Upper lobe of left lung (tissue), 6 donors: ENCODE data around the gene ENO3. TPM values are rescaled to one million over a fixed set of nuclear protein-coding genes. Genes with fewer than 3 reads are reported as not detected.
"Not testable (repeated sequence)": the region's sequence is repeated elsewhere in the genome, so short reads cannot be mapped to it uniquely, and the experiment has no call there.

Experiments used
- ATAC-seq, 2 donors: fragments of 200-7000 bp; cut with Tn5 transposase; one replicate each; pipeline ENCODE4 v1.9.1; 2022; ENCODE audit warnings: mild to moderate bottlenecking in 2 of 2, moderate library complexity in 2 of 2; ENCODE audit not compliant: low FRiP score in 2 of 2
- DNase-seq, 2 donors: peaks; one replicate each; pipeline ENCODE4 v3.0.0-alpha.2; 2019 to 2020
- H3K27ac ChIP-seq, 4 donors: fragments of 200-600 bp; sonication (generic); one replicate each; pipeline ENCODE4 v1.5.1; 2016 to 2019
- H3K27me3 ChIP-seq, 4 donors: fragments of 200-600 bp; sonication (generic); one replicate each; pipeline ENCODE4 v1.5.1; 2017 to 2019
- H3K36me3 ChIP-seq, 4 donors: fragments of 200-600 bp; sonication (generic); one replicate each; pipeline ENCODE4 v1.5.1; 2016 to 2019
- H3K4me1 ChIP-seq, 4 donors: fragments of 200-600 bp; sonication (generic); one replicate each; pipeline ENCODE4 v1.5.1; 2018 to 2019
- H3K4me3 ChIP-seq, 4 donors: fragments of 200-600 bp; sonication (generic); one replicate each; pipeline ENCODE4 v1.5.1; 2017 to 2019; ENCODE audit warnings: mild to moderate bottlenecking in 2 of 4, moderate library complexity in 1 of 4
- H3K9me3 ChIP-seq, 4 donors: fragments of 200-600 bp; sonication (generic); one replicate each; pipeline ENCODE4 v1.5.1; 2018 to 2019
- CTCF ChIP-seq, 6 experiments: fragments of 450-650 bp in 4 of 6; fragments of 200-600 bp in 2 of 6; sonication (generic) in 2 of 6; IDR thresholded peaks; one replicate each; pipeline ENCODE4 v1.5.1; 2016 to 2019; ENCODE audit warnings: antibody characterized with exemption in 6 of 6
- EP300 ChIP-seq, 4 donors: sonication (generic); formaldehyde crosslinking; IDR thresholded peaks; one replicate each; pipeline ENCODE4 v1.5.1; 2017; ENCODE audit warnings: antibody characterized with exemption in 4 of 4, control low read depth in 2 of 4
- POLR2A ChIP-seq, 4 donors: fragments of 450-650 bp; IDR thresholded peaks; one replicate each; pipeline ENCODE4 v1.5.1; 2016 to 2017; ENCODE audit warnings: antibody characterized with exemption in 4 of 4, mild to moderate bottlenecking in 2 of 4
- POLR2AphosphoS5 ChIP-seq, 2 donors: sonication (generic); formaldehyde crosslinking; IDR thresholded peaks; one replicate each; pipeline ENCODE4 v1.5.1; 2017; ENCODE audit warnings: antibody characterized with exemption in 2 of 2
- WGBS, 2 donors: methylation state at CpG; one replicate each; pipeline ENCODE4 v1.1.5; 2017 to 2018; 5-methylcytosine and 5-hydroxymethylcytosine counted together
- total RNA-seq, 6 donors: library from RNA; depleted of rRNA in 4 of 6; stranded (reverse); fragments of >200 nt in 4 of 6; gene quantifications; one replicate each; pipeline versions ENCODE4 v1.1.0 to v1.2.1, GENCODE V29; 2016 to 2021
- donor health status: DM: no; HTN: no; CAD: no; lungs with moderate emphysema.
- donor health status: DM: no; HTN: yes; CAD: no; lungs with severe emphysema.

Gene ENO3
- total RNA-seq, 6 donors from 2014 or later = 4.3 to 49.2 (median 10.6) TPM

DNA sequence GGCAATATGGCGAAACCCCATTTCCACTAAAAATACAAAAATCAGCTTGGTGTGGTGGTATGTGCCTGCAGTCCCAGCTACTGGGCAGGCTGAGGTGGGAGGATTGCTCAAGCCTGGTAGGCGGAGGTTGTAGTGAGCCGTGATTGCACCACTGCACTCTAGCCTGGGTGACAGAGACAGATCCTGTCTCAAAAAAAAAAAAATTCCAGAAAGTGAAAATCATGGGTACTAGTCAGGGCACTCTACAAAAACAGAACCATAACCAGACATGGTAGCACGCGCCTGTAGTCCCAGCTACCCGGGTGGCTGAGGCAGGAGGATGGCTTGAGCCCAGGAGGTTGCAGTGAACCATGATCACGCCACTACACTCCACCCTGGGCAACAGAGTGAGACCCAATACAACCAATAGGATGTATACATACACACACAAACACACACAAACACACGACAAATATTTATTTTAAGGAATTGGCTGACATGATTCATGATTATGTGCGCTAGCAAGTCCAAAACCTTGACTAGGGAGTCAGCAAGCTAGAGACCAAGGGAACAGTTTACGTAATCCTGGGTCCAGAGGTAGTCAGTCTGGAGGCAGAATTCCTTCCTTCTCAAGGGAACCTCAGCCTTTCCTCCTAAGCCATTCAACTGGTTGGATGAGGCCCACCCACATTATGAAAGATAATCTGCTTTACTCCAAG lies 30.4 kb upstream of the ENO3 start:
- WGBS, 2 donors = 74 to 79% methylated on average over 9 to 10 of the region's 10 CpGs
- peak; percentile 78 to 85 for ATAC-seq

DNA sequence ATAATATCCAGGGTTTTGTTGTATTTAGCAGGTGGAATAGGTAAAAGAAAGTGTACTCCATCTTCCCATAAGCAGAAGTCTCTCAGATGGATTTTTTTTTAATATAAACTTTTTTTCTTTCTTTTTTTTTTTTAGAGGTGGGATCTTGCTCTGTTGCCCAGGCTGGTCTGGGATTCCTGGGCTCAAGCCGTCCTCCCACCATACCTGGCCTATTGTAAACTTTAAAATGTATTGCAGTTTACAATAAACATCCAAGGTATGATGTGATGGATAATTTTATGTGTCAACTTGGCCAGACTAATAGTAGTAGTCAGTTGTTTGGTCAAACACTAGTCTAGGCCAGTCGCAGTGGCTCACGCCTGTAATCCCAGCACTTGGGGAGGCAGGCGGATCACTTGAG lies 29.6 kb upstream of the ENO3 start:
- Histone ChIP-seq H3K36me3 (no peaks in the 10 kb centered on the region), H3K27ac (no peak overlapping the region), H3K27me3 (no peaks in the 10 kb centered on the region), H3K9me3 (no peaks in the 10 kb centered on the region), H3K4me3 (no peak overlapping the region), H3K4me1 (peaks cover 0 to 10% (median 3%) of the 10 kb centered on the region in 4 donors)
- DNase-seq (no peak), ATAC-seq (no peak)
- WGBS, 2 donors = 91 to 96% methylated on average over 4 of the region's 4 CpGs
- TF ChIP-seq POLR2A (IDR thresholded peaks at IDR 0.05) (no peak), POLR2AphosphoS5 (IDR thresholded peaks at IDR 0.05) (no peak), EP300 (IDR thresholded peaks at IDR 0.05) (no peak), CTCF (IDR thresholded peaks at IDR 0.05) (no peak)

More for the DNA sequence above, 30.4 kb upstream of the ENO3 start:
- peak in 1 of 2 donors; percentile 64 for DNase-seq
- TF ChIP-seq CTCF (IDR thresholded peaks at IDR 0.05) = no peak
- no peak for TF ChIP-seq EP300 (IDR thresholded peaks at IDR 0.05)
- TF ChIP-seq POLR2A (IDR thresholded peaks at IDR 0.05) = no peak
- no peak for TF ChIP-seq POLR2AphosphoS5 (IDR thresholded peaks at IDR 0.05)
- Histone ChIP-seq H3K4me1 (peaks cover 0 to 10% (median 3%) of the 10 kb centered on the region in 4 donors), H3K9me3 (no peaks in the 10 kb centered on the region), H3K27ac (no peak overlapping the region), H3K36me3 (no peaks in the 10 kb centered on the region), H3K27me3 (no peaks in the 10 kb centered on the region), H3K4me3 (no peak overlapping the region)

GRCh38 chr17:4926577-4927335 lies 24.2 kb upstream of the ENO3 start:
- DNase-seq, ATAC-seq: not testable (repeated sequence)
- WGBS, 2 donors = 88 to 89% methylated on average over 19 to 24 of the region's 24 CpGs

DNA sequence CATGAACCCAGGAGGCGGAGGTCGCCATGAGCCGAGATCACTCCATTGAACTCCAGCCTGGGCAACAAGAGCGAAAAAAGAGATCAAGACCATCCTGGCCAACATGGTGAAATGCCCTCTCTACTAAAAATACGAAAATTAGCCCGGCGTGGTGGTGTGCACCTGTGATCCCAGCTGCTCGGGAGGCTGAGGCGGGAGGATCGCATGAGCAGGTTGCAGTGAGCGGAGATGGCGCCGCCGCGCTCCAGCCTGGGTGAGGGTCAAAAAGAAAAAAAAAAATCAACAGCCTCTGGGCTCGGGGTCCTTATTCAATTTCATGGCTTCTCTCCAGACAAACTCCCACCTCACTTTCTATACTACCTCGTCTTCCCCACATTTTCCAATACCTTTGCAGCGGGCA lies 22.0 kb upstream of the ENO3 start:
- Histone ChIP-seq H3K27ac (no peak overlapping the region), H3K36me3 (no peaks in the 10 kb centered on the region), H3K27me3 (no peaks in the 10 kb centered on the region), H3K4me1 (peaks cover under 1 to 4% (median 1%) of the 10 kb centered on the region in 4 donors), H3K4me3 (no peak overlapping the region), H3K9me3 (no peaks in the 10 kb centered on the region)
- DNase-seq (peak in 1 of 2 donors; percentile 68), ATAC-seq (no peak)
- no peak for TF ChIP-seq POLR2AphosphoS5 (IDR thresholded peaks at IDR 0.05)
- TF ChIP-seq EP300 (IDR thresholded peaks at IDR 0.05) = no peak
- 96 to 97% methylated on average over 18 of the region's 18 CpGs for WGBS, 2 donors

More at GRCh38 chr17:4926577-4927335, 24.2 kb upstream of the ENO3 start:
- H3K27me3 ChIP-seq, H3K36me3 ChIP-seq, H3K4me3 ChIP-seq, H3K4me1 ChIP-seq, H3K27ac ChIP-seq, H3K9me3 ChIP-seq: not testable (repeated sequence)

GRCh38 chr17:4931963-4932362 lies 19.0 kb upstream of the ENO3 start, which contains the start of gene GP1BA:
Gene GP1BA, plus strand, starts transcription at chr17:4932277. Its CDS starts 328 bp downstream, at chr17:4932605.
- no peak within 1 kb of the TSS for H3K4me3 ChIP-seq

More at GRCh38 chr17:4931963-4932362, 19.0 kb upstream of the ENO3 start, which contains the start of gene GP1BA:
- DNase-seq (no peak), ATAC-seq (no peak)
- H3K27me3 ChIP-seq = no peaks in the 10 kb centered on the region
- WGBS, 2 donors = 75 to 80% methylated on average over 14 of the region's 14 CpGs
- no peak within 1 kb of the TSS for H3K27ac ChIP-seq
- H3K4me1 ChIP-seq = peaks cover 5 to 13% (median 8%) of the 10 kb centered on the region in 4 donors
- H3K9me3 ChIP-seq = no peaks in the 10 kb centered on the region
- TF ChIP-seq POLR2AphosphoS5 (IDR thresholded peaks at IDR 0.05) (no peak), POLR2A (IDR thresholded peaks at IDR 0.05) (no peak), EP300 (IDR thresholded peaks at IDR 0.05) (no peak), CTCF (IDR thresholded peaks at IDR 0.05) (no peak)
- H3K36me3 ChIP-seq = peaks cover 2 to 9% (median 4%) of the 10 kb centered on the region in 4 donors
